AG08396 (cell line): ENCODE results near the gene CENPL.
"Not testable (repeated sequence)": the region's sequence is repeated elsewhere in the genome, so short reads cannot be mapped to it uniquely, and the experiment has no call there.

Experiments
- DNase-seq: peaks from one replicate; pipeline ENCODE4 v3.0.0; 2012; ENCODE audit warnings: low spot score, mixed read lengths

Gene CENPL, protein sequence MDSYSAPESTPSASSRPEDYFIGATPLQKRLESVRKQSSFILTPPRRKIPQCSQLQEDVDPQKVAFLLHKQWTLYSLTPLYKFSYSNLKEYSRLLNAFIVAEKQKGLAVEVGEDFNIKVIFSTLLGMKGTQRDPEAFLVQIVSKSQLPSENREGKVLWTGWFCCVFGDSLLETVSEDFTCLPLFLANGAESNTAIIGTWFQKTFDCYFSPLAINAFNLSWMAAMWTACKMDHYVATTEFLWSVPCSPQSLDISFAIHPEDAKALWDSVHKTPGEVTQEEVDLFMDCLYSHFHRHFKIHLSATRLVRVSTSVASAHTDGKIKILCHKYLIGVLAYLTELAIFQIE

DNA sequence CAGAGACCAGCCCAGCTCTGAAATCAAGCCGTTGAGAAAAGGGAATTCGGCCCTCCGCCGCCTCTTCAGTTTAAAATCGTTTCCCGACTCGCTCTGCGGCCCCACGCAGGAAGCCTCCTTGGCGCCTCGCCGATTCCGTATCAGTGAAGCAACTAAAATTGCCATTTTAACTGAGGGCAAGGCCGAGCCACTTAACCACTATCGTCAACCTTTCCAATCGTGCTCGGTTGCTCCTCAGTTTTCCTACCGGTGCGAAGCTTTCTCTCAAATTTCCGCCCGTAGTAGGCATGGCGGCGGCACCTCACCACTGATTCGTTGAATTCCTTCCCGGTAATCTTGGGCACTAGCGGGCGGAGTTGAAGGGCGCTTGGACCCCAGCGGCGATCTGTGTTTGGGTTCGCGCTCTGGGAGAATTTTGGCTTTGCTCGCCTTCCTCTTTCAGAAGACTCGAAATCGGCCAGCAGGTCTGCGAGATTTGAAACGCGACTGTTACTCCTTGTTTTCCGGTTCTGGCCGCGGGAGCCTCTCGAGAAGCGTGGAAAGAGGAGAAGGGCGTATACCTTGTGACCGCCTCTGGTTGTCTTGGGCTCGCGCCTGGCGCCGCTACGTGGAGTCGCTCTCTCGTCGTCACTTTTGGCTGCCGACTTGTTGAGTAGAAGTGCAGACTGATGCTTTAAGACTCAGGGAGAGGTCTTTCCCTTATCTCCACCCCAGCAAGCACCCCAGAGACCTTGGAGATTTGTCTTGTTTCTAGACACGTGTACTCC lies at the start of gene CENPL, which contains the start of gene DARS2:
CENPL (minus strand) TSS at position 569 of the 767 bp plus-strand sequence. CDS start 13,584 bp downstream, outside the sequence.
DARS2 (plus strand) TSS at position 359 of the 767 bp plus-strand sequence. CDS start 557 bp downstream, outside the sequence.
- peak; percentile 90 for DNase-seq

DNA sequence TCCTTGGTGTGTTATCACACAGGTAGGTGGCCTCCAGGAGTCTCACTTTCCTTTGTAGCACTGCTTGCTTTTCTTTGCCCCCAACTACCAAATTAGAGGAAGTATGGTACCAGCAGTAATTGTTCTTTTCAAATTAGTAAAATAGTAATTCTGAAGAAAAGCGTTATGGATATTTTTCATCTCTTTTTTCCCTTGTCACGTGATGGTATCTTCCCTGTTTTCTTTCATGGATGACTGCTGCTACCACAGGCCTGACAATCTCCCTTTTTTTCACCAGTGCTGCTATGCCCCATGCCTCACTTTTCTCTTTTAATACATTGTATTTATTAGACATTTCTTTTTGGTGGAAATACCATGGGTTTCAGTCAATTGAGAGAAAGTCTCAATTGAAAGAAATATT lies 46.8 kb upstream of the CENPL start:
- DNase-seq: no peak

DNA sequence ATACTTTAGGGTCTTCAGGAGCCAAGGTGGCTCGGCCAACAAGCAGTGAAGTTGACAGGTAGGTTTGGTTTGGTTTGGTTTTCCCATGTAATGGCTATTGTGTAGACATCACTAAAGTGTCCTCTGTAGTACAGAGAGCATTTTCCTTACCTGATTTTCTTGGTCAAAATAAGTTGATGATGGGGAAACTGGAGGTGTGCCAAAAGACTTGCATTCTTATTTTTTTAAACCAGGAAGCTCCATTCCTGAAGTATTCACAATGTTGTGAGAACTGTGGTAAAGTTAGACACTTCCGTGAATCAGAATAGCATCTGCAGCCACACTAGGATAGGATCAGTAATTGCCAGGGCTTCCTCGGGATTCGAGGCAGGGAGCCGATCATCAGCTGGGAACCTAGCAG lies 46.4 kb upstream of the CENPL start:
- DNase-seq: no peak

DNA sequence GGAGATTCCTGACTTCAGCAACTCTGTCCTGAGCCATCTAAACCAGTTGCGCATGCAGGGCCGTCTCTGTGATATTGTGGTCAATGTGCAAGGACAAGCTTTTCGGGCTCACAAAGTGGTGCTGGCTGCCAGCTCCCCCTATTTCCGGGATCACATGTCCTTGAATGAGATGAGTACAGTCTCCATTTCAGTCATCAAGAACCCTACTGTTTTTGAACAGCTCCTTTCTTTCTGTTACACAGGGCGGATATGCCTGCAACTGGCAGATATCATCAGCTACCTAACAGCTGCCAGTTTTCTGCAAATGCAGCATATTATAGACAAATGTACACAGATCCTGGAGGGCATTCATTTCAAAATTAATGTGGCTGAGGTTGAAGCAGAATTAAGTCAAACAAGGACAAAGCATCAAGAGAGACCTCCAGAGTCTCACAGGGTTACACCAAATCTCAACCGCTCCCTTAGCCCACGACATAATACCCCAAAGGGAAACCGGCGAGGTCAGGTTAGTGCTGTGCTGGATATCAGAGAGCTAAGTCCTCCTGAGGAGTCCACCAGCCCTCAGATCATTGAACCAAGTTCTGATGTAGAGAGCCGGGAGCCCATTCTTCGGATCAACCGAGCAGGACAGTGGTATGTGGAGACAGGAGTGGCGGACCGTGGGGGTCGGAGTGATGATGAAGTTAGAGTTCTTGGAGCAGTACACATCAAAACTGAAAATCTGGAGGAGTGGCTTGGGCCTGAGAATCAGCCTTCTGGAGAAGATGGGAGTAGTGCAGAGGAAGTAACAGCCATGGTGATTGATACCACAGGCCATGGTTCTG lies 45.8 kb upstream of the CENPL start:
- DNase-seq: no peak

DNA sequence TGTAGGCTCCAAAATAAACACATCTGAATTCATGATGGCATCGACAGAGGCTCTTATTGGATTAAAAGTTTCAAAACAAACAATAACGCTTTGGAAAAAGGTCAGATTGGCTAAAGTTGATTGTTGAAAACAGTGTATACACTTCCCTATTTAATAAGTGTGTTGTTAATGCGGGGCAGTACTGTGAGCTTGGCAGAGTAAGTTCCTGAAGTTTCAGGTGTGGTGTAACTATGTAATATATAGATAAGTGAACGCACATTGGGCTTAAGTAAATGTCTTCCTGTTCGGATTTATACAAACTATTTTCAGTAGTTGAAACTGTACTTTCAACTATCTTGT lies 44.3 kb upstream of the CENPL start:
- no peak for DNase-seq

DNA sequence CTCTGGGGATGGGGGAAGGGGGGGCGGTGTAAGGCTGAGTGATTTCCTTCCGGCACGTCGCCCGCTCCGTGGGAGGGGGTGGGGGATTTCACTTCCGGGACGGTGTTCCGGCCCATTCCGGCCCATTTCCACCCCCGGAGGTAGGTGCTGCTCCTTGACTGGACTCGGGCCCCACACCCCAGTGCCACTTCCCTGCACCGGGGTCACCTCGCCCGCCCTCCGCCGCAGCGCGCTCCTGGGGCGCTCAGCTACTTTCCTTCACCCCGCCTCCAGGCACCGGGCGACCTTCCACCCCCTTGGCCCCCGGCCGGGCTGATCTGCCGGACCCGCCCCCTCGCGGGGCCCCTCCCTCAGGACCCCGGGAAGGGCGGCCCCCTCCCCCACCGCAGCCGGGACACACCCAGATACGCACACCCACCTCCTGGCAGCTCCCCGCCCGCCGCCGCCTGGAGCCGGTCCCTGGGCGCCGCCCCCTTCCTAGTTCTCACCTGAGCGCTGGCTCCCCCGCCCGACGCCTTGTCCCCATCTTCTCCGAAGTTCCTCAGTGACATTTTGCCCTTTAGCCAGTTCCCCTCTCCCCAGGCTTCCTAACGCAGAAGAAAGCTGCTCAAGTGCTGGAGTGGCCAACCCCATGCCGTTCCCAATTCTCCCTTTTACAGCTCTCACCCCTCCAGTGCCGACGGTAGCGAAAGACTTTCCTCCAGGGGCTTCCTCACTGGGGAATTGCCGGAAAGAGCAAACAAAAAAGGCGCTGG lies 43.8 kb upstream of the CENPL start, which contains the start of gene ZBTB37:
ZBTB37 (plus strand) TSS at position 115 of the 755 bp plus-strand sequence. CDS start 1,846 bp downstream, outside the sequence.
- peak; percentile 72 for DNase-seq

DNA sequence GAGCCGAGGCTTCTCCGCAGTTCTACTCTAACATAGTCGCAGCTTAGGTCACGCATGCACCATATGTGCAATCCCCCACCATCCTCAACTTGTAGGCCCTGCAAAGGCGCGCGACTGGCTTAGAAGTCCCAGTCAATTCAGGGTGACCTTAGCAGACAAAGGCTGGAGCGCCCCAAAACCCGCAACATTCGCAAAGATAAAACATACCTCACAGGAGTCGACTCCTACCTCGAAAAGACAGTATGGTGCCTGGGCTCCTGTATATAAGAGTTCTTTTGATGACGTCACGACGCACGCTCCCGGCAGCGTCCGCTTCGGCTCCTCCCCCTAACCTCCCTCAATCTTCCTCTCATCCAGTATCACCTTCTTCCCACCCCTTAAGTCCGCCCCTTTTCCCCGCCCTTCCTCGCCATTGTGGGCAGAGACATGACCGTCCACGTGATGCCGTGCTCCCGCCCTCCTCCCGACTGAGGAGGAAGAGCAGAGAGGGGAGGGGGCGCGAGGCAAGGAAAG lies 43.1 kb upstream of the CENPL start, which contains the start of gene GAS5:
GAS5 (minus strand) TSS at position 237 of the 513 bp plus-strand sequence.
- DNase-seq: peak; percentile 96

DNA sequence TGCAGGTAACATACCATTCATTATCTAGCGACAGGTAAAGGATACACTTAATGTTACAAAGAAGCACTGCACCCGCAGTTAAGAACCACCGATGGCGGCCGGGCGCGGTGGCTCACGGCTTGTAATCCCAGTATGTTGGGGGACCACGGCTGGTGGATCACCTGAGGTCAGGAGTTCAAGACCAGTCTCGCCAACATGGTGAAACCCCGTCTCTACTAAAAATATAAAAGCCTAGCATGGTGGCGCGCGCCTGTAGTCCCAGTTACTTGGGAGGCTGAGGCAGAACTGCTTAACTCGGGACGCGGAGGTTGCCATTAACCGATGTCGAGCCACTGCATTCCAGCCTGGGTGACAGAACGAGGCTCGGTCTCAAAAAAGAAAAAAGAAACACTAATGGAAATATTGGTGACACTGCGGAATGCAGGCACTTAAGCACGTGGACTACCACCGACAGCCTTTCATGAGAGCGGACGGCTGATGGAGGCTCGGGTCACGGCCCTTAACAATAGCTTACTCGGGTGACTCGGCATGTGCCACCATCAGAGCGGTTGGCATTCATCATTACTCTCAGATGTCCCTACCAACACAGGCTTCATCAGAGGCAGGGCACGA lies 42.6 kb upstream of the CENPL start:
- no peak for DNase-seq

DNA sequence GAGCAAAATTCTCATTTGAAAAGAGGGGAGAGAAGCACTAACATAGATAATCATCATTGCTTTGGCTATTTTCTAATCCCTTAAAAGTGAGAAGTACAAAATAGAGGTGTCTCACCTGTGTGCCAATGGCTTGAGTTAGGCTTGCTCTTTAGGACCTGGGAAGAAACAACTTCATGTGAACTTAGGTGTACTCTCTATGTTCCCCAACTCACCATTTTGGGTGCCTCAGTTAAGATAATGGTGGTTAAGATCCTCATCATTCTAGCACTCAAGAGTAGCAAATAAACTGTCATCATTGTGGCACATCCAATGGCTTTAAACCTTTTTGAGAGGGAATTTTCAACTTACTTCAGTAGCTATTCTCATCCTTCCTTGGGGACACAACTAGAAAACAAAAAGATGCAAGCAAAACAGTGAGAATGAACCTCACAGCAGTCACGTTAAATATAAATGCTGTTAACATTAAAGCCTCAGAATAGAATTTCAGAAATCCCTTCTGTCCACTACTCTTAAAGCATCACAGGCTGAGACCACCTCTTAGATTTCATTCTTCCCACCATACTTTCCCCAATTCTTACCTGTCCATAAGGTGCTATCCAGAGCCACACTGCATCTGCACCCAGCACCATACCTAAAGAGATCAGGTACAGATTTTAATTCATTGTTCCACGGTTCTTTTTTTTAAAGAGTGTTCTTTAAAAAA lies 41.9 kb upstream of the CENPL start:
- no peak for DNase-seq

DNA sequence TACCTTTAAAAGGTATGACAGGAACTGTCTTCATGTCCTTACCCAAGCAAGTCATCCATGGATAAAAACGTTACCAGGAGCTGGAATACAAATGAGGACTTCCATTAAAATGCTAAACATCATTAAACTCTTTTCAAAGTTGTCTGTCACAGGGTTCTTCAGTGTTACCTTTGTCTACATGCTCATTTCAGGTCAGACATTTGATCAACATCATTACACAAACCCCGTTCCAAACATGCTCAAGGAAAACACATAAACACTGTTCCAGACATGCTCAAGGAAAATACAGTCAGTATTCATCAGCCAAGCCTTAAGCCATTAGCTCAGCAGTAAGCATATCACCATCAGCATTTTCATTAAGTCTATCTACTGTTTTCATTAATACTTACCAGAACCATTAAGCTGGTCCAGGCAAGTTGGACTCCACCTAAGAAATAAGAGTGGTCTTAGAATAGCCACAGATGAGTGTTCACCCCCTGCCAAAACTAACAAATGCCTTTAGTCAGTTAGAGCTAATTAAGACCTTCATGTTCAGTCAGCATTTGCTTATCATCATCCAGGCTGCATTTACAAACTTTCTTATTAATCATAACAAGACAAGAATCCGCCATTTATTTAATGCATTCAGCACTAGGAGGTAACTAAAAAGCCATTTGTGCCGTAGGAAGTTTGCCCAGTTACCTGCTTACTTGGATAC lies 40.9 kb upstream of the CENPL start:
- no peak for DNase-seq

DNA sequence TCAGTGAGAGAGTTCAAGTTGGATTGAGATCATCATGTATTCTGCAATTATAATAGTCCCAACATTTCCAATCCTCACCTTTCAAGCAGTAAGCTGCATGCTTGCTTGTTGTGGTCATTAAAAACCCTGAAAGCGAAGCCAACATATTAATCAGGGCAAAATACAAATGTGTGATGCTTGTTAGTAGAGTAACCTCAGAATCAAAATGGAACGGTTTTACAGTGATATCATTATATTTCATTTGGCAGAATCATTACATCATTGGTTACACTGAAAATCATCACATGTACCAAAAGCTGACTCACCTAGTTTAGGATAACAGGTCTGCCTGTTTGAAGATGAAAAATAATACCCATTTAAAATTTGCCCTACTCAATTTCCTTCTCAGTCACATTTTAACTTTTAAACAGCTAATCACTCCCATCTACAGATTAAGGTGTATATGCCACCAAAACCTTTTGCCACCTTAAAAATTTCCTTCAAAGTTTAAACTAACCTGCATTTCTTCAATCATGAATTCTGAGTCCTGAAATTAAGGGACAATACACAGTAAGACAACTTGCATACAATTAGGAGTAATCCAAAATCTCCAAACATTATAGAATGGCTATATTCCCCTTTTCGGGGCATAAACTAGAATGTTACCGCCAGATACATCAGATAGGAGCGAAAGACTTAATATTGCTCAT lies 39.6 kb upstream of the CENPL start:
- DNase-seq: no peak

DNA sequence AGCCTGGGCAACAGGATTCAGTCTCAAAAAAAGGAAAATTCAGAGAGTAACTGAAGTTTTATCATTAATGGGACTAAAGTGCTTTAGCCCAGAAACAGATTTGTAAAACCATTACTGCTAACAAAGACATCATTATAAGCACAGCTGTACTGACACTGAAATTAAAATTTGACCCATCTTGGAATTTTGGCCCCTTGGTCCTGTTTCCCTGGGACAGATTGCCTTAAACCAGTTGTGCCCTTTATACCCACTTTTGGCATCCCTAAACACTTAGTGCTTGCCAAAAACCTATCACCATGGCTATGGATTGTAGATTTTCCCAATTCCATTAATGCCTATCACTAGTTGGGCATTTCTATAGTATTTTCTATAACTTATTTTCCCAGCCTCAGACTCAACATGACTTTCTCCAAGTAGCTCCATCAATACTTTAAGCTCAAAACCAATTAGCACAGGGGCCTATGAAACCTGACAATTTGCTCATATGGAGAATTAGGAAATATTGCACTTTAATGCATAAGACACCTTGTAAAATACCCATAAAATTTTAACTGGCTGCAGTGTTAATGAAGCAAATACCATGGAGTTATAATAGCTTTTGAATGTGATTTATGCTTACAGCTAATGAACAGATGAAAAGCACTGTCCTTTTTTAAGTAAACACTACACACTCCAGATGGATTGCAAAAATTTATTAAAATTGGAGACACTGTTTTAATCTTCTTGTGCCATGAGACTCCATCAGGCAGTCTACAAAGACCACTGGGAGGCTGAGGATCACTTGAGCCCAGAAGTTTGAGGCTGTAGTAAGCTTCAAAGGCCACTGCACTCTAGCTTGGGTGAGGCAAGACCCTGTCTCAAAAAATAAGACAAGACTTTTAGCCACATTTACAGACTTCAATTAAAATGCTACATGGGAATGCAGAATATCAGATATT lies 38.8 kb upstream of the CENPL start:
- no peak for DNase-seq

DNA sequence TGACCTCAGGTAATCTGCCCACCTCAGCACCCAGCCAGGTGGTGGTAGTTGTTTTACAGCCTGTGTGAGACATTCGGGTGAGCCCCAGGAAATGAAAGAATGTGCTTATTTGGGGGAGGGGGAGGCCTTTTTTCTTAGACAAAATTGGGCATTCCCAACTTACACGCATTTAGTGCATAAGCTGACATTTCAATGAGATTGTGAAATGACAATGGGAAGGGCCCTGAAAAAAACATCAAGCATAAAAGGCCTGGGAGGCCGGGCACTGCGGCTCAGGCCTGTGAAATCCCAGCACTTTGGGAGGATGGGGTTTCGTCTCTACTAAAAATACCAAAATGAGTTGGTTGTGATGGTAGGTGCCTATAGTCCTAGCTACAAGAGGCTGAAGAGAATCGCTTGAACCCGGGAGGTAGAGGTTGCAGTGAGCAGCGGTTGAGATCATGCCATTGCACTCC lies 38.1 kb upstream of the CENPL start:
- DNase-seq: no peak

DNA sequence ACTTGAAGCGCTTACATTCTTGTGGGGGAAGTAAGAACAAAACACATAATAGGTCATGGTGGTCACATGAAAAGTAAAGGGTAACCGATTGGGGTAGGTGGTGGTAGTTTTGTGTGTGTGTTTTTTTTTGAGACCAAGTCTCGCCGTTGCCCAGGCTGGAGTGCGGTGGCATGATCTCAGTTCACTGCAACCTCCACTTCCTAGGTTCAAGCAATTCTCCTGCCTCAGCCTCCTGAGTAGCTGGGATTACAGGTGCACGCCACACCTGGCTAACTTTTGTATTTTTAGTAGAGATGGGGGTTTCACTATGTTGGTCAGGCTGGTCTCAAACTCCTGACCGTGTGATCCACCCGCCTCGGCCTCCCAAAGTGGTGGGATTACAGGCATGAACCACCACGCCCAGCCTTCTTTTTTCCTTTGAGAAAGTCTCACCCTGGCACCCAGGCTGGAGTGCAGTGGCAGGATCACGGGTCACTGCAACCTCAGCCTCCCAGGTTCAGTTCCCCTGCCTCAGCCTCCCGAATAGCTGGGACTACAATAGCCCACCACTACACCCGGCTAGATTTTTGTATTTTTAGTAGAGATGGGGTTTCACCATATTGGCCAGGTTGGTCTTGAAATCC lies 37.6 kb upstream of the CENPL start:
- not testable (repeated sequence) for DNase-seq

DNA sequence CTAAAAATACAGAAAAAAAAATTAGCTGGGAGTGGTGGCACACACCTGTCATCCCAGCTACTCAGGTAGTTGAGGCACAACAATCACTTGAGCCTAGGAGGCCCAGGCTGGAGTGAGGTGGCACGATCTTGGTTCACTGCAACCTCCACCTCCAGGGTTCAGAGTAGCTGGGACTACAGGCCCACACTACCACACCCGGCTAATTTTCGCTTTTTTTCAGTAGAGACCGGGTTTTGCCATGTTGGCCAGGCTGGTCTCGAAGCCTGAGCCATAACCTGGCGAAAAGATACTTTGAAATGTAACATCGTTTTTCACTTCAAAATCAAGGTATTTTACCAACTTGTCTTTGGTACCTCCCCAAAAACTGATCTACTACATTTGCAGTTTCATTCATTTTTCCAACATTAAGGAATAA lies 37.1 kb upstream of the CENPL start:
- no peak for DNase-seq

DNA sequence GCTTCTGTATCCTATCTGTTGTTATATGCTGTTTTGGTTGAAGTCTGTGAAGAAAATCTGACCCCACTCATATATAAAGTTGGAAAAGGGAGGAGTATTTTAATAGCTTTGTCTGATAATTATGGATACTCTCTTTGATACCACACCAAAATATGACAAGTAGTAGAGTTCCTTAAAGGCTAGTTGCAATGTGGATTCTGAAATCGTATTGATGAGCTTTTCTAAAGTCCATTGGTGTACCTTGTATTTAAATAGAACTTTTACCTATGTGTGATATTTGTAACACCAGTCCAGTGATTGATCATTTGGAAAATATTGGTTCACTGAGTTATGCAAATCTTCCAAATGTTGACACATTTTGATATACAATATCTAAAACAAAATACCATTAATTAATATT lies 35.4 kb upstream of the CENPL start:
- no peak for DNase-seq

DNA sequence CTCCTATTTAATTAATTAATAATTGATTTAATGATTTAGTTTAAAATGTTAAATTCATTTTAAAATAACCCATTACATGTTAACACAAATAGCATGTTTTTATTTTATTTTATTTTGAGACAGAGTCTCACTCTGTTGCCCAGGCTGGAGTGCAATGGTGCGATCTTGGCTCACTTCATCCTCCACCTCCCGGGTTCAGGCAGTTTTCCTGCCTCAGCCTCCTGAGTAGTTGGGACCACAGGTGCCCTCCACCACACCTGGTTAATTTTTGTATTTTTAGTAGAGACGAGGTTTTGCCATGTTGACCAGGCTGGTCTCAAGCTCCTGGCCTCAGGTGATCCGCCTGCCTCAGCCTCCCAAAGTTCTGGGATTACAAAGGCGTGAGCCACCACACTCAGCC lies 34.9 kb upstream of the CENPL start:
- DNase-seq: not testable (repeated sequence)
